Common myeloid progenitor, CD34-positive (primary cell): ENCODE results near the gene BBC3.
"Not testable (repeated sequence)": the region's sequence is repeated elsewhere in the genome, so short reads cannot be mapped to it uniquely, and the experiment has no call there.

ENCODE experiments used
- CTCF ChIA-PET: fragments of 350-600 bp; sonication (Branson Sonifier 250); formaldehyde crosslinking; loops from one replicate; lab custom pipeline; 2021; ENCODE audit warnings: antibody characterized with exemption; lab: Charles Lee
- POLR2A ChIA-PET: fragments of 350-600 bp; sonication (Branson Sonifier 250); formaldehyde crosslinking; loops from one replicate; lab custom pipeline; 2021; ENCODE audit warnings: antibody characterized with exemption; lab: Charles Lee
- DNase-seq, 3 donors: peaks; one replicate each; pipeline versions ENCODE4 v3.0.0 to v3.0.0-alpha.2; 2013
- H3K27ac ChIP-seq, 2 experiments: 1 replicate in 1 of 2; 2 replicates in 1 of 2; pipeline ENCODE4 v1.7.0; 2013; ENCODE audit warnings: inconsistent platforms in 2 of 2, low read length in 2 of 2, mild to moderate bottlenecking in 2 of 2, low read depth in 1 of 2, moderate library complexity in 1 of 2; ENCODE audit not compliant: severe bottlenecking in 2 of 2, insufficient read depth in 1 of 2, poor library complexity in 1 of 2
- H3K27me3 ChIP-seq, 5 experiments: replicated peaks in 2 of 5; 1 replicate in 3 of 5; 2 replicates in 2 of 5; pipeline versions ENCODE4 v1.6.1 to v1.7.0; 2013; ENCODE audit warnings: low read length in 4 of 5, mild to moderate bottlenecking in 2 of 5, moderate library complexity in 2 of 5, inconsistent platforms in 1 of 5; ENCODE audit not compliant: insufficient read depth in 5 of 5, control insufficient read depth in 4 of 5
- H3K36me3 ChIP-seq, 4 experiments: 1 replicate in 2 of 4; 2 replicates in 2 of 4; pipeline versions ENCODE4 v1.6.1 to v1.7.0; 2013; ENCODE audit warnings: low read length in 3 of 4, control low read depth in 1 of 4, mild to moderate bottlenecking in 1 of 4; ENCODE audit not compliant: control insufficient read depth in 4 of 4, insufficient read depth in 4 of 4
- H3K4me1 ChIP-seq, 4 experiments: 1 replicate in 3 of 4; 2 replicates in 1 of 4; pipeline versions ENCODE4 v1.6.1 to v1.7.1; 2013; ENCODE audit warnings: low read length in 3 of 4, mild to moderate bottlenecking in 3 of 4, control low read depth in 1 of 4, inconsistent platforms in 1 of 4, moderate library complexity in 1 of 4; ENCODE audit not compliant: control insufficient read depth in 4 of 4, insufficient read depth in 4 of 4; ENCODE audit errors: control extremely low read depth in 1 of 4
- H3K4me3 ChIP-seq, 7 experiments: 1 replicate in 4 of 7; 2 replicates in 3 of 7; pipeline versions ENCODE4 v1.5.1 to v1.7.0; 2013; ENCODE audit warnings: mild to moderate bottlenecking in 7 of 7, low read length in 6 of 7, moderate library complexity in 6 of 7, inconsistent platforms in 2 of 7, low read depth in 2 of 7, control low read depth in 1 of 7; ENCODE audit not compliant: insufficient read depth in 4 of 7, control insufficient read depth in 1 of 7; ENCODE audit errors: extremely low read depth in 1 of 7
- H3K9me3 ChIP-seq, 5 experiments: 1 replicate in 4 of 5; 2 replicates in 1 of 5; pipeline versions ENCODE4 v1.6.1 to v1.7.1; 2013; ENCODE audit warnings: low read length in 4 of 5, mild to moderate bottlenecking in 2 of 5, inconsistent platforms in 1 of 5, low read depth in 1 of 5, moderate library complexity in 1 of 5; ENCODE audit not compliant: control insufficient read depth in 4 of 5, insufficient read depth in 2 of 5; ENCODE audit errors: control extremely low read depth in 1 of 5
- WGBS: methylation state at CpG from one replicate; pipeline ENCODE4 v1.1.5; 2013; ENCODE audit not compliant: insufficient coverage; 5-methylcytosine and 5-hydroxymethylcytosine counted together

The BBC3 gene

DNA sequence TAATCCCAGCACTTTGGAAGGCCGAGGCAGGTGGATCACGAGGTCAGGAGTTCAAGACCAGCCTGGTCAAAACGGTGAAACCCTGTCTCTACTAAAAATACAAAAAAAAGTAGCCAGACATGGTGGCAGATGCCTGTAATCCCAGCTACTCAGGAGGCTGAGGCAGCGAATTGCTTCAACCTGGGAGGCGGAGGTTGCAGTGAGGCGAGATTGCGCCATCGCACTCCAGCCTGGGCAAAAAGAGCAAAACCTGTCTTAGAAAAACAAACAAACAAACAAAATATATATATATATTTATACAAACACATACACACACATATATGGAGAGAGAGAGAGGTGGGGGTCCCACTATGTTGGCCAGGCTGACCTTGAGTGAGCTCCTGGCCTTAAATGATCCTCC is 22.0 kb upstream of the BBC3 start:
- H3K27ac ChIP-seq, DNase-seq, H3K4me3 ChIP-seq, H3K27me3 ChIP-seq, H3K9me3 ChIP-seq, POLR2A ChIA-PET, H3K36me3 ChIP-seq: not testable (repeated sequence)
- CTCF ChIA-PET: interaction anchor here (0.5 to 4.7 kb wide), 3 partner anchors 7 to 151 kb away, joined by 3 to 49 read pairs (median 5); no protein-coding TSS in a partner anchor
- 98% methylated on average over 5 of the region's 8 CpGs for WGBS
- H3K4me1 ChIP-seq: peaks cover 4 to 15% (median 14%) of the 10 kb centered on the region in 4 experiments

DNA sequence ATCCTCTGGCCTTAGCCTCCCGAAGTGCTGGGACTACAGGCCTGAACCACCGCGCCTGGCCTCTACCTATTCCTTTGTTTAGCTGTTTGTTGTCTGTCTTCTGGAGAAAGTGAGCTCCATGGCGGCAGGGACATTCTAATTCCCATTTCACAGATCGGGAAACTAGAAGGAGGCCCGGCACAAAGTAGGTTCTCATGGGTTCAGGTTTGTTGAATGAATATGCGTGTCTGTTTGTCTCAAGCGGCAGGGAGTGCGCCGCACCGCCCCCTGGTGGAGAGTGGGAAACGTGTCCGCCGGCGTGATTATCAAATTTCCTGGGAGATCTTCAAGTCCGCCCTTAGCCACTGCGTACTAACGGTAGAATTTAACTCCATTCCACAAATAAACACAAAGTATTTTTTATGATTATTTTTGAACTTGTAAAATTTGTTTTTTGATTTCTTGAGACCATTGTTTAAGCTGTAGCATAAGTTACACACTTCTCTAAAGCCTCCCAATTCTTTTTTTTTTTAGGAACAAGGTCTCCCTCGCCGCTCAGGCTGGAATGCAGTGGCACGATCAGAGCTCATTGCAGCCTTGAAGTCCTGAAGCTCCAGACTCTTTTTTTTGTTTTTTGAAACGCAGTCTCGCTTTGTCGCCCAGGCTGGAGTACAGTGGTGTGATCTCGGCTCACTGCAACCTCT is 16.4 kb upstream of the BBC3 start:
- no peaks in the 10 kb centered on the region for H3K9me3 ChIP-seq
- H3K36me3 ChIP-seq: no peaks in the 10 kb centered on the region
- ChIA-PET POLR2A (interaction anchor here (0.6 to 1.3 kb wide), 2 partner anchors 9 to 98 kb away, joined by 3 to 6 read pairs; partner anchors contain the start of gene CCDC9), CTCF (interaction anchor here (0.9 to 6.8 kb wide), 15 partner anchors 8 to 110 kb away, joined by 3 to 166 read pairs (median 5); partner anchors contain the start of genes CCDC9 and INAFM1)
- H3K4me1 ChIP-seq: peaks cover 0 to 21% (median 16%) of the 10 kb centered on the region in 4 experiments
- H3K27ac ChIP-seq: no peak overlapping the region
- no peak overlapping the region for H3K4me3 ChIP-seq
- peaks cover 0 to 5% (median 0%) of the 10 kb centered on the region in 5 experiments for H3K27me3 ChIP-seq
- 47% methylated on average over 18 of the region's 25 CpGs for WGBS
- peak; percentile 76 to 84 (median 83) for DNase-seq

DNA sequence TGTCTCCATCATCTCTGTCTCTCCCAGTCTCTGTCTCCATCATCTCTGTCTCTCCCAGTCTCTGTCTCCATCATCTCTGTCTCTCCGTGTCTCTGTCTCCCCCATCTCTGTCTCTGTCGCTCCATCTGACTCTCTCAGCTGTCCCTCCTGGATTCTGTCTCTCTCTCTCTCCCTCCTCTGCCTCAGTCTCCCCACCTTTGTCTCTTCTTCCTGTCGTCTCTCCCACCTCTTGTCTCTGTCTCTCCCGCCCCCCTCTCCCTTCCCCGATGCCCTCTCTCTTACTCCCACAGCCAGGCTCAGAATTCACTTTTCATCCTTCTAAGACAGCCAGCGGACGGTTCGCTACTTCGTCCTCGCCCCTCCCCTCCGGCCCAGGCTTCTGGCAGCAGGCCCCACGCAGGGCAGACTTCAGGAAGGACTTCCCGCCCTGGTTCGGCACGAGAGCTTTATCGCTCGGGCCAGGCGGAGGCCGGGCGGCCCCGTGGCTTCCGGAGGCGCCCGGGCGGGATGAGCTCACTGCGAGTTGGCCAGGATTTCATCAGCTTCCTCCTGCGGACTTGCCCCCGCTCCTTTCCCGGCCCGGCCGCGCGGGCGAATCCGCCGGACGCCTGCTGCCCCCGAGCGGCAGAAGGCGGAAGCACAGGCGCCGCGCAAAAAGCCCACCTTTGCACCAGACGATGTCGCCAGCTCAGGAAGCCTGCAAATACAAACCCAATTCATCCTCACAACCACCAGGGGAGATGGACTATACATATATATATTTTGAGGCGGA is 13.0 kb upstream of the BBC3 start:
- peaks cover 0 to 46% (median 27%) of the 10 kb centered on the region in 4 experiments for H3K4me1 ChIP-seq
- H3K9me3 ChIP-seq: no peaks in the 10 kb centered on the region
- H3K27ac ChIP-seq: peak overlapping the region in 1 of 2 experiments; percentile 66
- peaks cover 0 to 34% (median 22%) of the 10 kb centered on the region in 5 experiments for H3K27me3 ChIP-seq
- CTCF ChIA-PET: interaction anchor here (0.6 to 6.8 kb wide), 25 partner anchors 9 to 135 kb away, joined by 3 to 166 read pairs (median 3); partner anchors contain the start of gene CCDC9
- POLR2A ChIA-PET: interaction anchor here (0.7 to 3.5 kb wide), 8 partner anchors 12 to 131 kb away, joined by 3 to 54 read pairs (median 4); partner anchors contain the start of genes CCDC9 and ZC3H4
- WGBS: 4% methylated on average over 37 of the region's 46 CpGs
- DNase-seq: peak; percentile 97 to 99 (median 98)
- H3K4me3 ChIP-seq: peak overlapping the region in 2 of 7 experiments; percentile 32 to 53
- H3K36me3 ChIP-seq: no peaks in the 10 kb centered on the region

DNA sequence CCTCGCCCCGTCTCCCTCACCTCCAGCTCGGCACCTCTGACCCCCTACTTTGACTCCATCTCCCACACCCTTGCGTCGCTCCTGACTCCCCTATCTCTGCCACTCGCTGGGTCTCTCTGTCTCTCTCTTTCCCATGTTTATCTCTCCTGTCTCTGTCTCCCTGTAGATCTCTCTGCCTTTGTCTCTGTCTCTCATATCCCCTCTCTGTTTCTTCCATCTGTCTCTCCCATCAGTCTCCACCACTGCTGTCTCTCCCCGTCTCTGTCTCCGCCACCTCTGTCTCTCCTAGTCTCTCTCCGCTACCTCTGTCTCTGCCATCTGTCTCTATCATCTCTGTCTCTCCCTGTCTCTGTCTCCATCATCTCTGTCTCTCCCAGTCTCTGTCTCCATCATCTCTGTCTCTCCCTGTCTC is 12.4 kb upstream of the BBC3 start:
- no peaks in the 10 kb centered on the region for H3K9me3 ChIP-seq
- ChIA-PET CTCF (interaction anchor here (0.7 to 5.7 kb wide), 5 partner anchors 10 to 88 kb away, joined by 3 to 49 read pairs (median 28); partner anchors contain the start of gene CCDC9), POLR2A (interaction anchor here (0.7 to 3.5 kb wide), 7 partner anchors 11 to 224 kb away, joined by 3 to 54 read pairs (median 4); partner anchors contain the start of genes DHX34 and ZC3H4)
- peak overlapping the region in 1 of 2 experiments; percentile 66 for H3K27ac ChIP-seq
- WGBS: 12% methylated on average over 9 of the region's 9 CpGs
- peaks cover 0 to 37% (median 26%) of the 10 kb centered on the region in 5 experiments for H3K27me3 ChIP-seq
- H3K36me3 ChIP-seq: no peaks in the 10 kb centered on the region
- peak overlapping the region in 3 of 7 experiments; percentile 26 to 55 (median 53) for H3K4me3 ChIP-seq
- DNase-seq: no peak
- peaks cover 0 to 49% (median 27%) of the 10 kb centered on the region in 4 experiments for H3K4me1 ChIP-seq

DNA sequence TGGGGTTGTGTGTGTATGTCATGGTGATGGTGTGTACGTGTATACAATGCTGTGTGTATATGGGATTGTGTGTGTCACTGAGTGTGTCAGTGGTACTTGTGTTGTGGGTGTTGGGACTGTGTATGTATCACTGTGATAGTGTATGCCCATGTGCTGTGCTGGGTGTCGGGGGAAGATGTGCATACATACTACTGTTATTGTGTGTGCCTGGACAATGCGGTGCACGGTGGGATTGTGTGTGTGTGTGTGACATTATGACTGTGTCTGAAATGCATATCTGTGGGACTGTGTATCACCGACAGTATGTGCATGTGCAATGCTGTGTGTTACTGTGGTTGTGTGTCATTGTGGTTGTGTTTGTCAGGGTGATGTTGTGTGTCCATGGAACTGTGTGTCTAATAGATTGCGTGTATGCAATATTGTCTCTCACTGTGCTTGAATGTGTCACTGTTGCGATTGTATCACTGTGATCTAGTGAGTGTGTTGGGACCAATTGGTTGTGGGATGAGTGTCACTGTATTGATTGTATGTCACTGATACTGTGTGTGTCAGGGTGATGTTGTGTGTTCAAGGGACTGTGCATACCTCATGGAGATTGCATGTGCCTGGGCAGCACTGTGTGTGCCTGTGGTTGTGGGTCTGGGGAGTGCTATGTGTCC is 11.0 kb upstream of the BBC3 start:
- Histone ChIP-seq H3K27ac (no peak overlapping the region), H3K4me3 (no peak overlapping the region), H3K36me3 (no peaks in the 10 kb centered on the region), H3K4me1 (peaks cover 0 to 49% (median 27%) of the 10 kb centered on the region in 4 experiments), H3K27me3 (peaks cover 0 to 39% (median 26%) of the 10 kb centered on the region in 5 experiments), H3K9me3 (no peaks in the 10 kb centered on the region)
- DNase-seq: peak in 1 of 3 donors; percentile 45
- 76% methylated on average over 7 of the region's 7 CpGs for WGBS
- ChIA-PET POLR2A (interaction anchor here (3.5 kb wide), 1 partner anchor 16 kb away, joined by 54 read pairs; no protein-coding TSS in a partner anchor), CTCF (no interaction called here)
